ENCODE results near the gene SPI1.

SPI1 gene

GRCh38 chr11:47410370-47411264 is 32.3 kb upstream of the SPI1 start:
- peaks cover 28 to 41% of the 10 kb centered on the region in 2 donors for H3K4me1 Mint-ChIP-seq
- no peak for ATAC-seq (replicated peaks)
- H3K27ac Mint-ChIP-seq = peak overlapping the region; percentile 51
- H3K27me3 Mint-ChIP-seq = no peaks in the 10 kb centered on the region
- no peak for DNase-seq
- H3K9me3 Mint-ChIP-seq = no peaks in the 10 kb centered on the region
- H3K36me3 Mint-ChIP-seq = peaks cover 20 to 26% of the 10 kb centered on the region in 2 donors
- no peak overlapping the region for H3K4me3 Mint-ChIP-seq

- DNase-seq = no peak
- H3K27ac Mint-ChIP-seq = peak overlapping the region; percentile 96
- no peak for ATAC-seq (replicated peaks)
- H3K36me3 Mint-ChIP-seq = peaks cover 15 to 18% of the 10 kb centered on the region in 2 donors
- H3K27me3 Mint-ChIP-seq = no peaks in the 10 kb centered on the region
- peaks cover 28 to 41% of the 10 kb centered on the region in 2 donors for H3K4me1 Mint-ChIP-seq
- no peaks in the 10 kb centered on the region for H3K9me3 Mint-ChIP-seq
- peak overlapping the region; percentile 94 to 99 for H3K4me3 Mint-ChIP-seq
Observed at GRCh38 chr11:47409440-47410369, 31.4 kb upstream of the SPI1 start.

- H3K36me3 Mint-ChIP-seq = peaks cover 9 to 13% of the 10 kb centered on the region in 2 donors
- peak overlapping the region; percentile 94 to 99 for H3K4me3 Mint-ChIP-seq
- DNase-seq (no peak), ATAC-seq (replicated peaks) (peak in 1 of 2 donors; percentile 12)
- peaks cover 26 to 35% of the 10 kb centered on the region in 2 donors for H3K4me1 Mint-ChIP-seq
- H3K27me3 Mint-ChIP-seq = no peaks in the 10 kb centered on the region
- H3K27ac Mint-ChIP-seq = peak overlapping the region; percentile 96
- H3K9me3 Mint-ChIP-seq = no peaks in the 10 kb centered on the region
Observed at GRCh38 chr11:47408598-47409439, 30.5 kb upstream of the SPI1 start.

GRCh38 chr11:47407746-47408590 is 29.6 kb upstream of the SPI1 start, which contains the start of gene SLC39A13:
SLC39A13 (plus strand) TSS chr11:47408590; CDS start chr11:47410095, 1,505 bp downstream.
- Mint-ChIP-seq H3K4me1 (peaks cover 25 to 39% of the 10 kb centered on the region in 2 donors), H3K27ac (peak within 1 kb of the TSS; percentile 97), H3K4me3 (peak within 1 kb of the TSS; percentile 94 to 99), H3K27me3 (no peaks in the 10 kb centered on the region), H3K36me3 (peaks cover 2 to 5% of the 10 kb centered on the region in 2 donors), H3K9me3 (no peaks in the 10 kb centered on the region)
- peak; percentile 98 for DNase-seq
- peak; percentile 89 to 90 for ATAC-seq (replicated peaks)

- H3K9me3 Mint-ChIP-seq = no peaks in the 10 kb centered on the region
Observed at GRCh38 chr11:47406896-47407745, 28.8 kb upstream of the SPI1 start.

GRCh38 chr11:47403571-47403970 is 25.2 kb upstream of the SPI1 start:
- Mint-ChIP-seq H3K27me3 (no peaks in the 10 kb centered on the region), H3K4me1 (peaks cover 33 to 51% of the 10 kb centered on the region in 2 donors), H3K9me3 (no peaks in the 10 kb centered on the region), H3K27ac (no peak overlapping the region), H3K4me3 (no peak overlapping the region), H3K36me3 (no peaks in the 10 kb centered on the region)
- no peak for ATAC-seq (replicated peaks)
- DNase-seq = no peak

More at GRCh38 chr11:47406896-47407745, 28.8 kb upstream of the SPI1 start:
- Mint-ChIP-seq H3K4me1 (peaks cover 25 to 42% of the 10 kb centered on the region in 2 donors), H3K27ac (peak overlapping the region; percentile 97), H3K4me3 (peak overlapping the region; percentile 86 to 88), H3K27me3 (no peaks in the 10 kb centered on the region), H3K36me3 (peaks cover under 1 to 1% of the 10 kb centered on the region in 2 donors)
- DNase-seq = no peak
- ATAC-seq (replicated peaks) = no peak

GRCh38 chr11:47403135-47403534 is 24.8 kb upstream of the SPI1 start:
- no peak for ATAC-seq (replicated peaks)
- Mint-ChIP-seq H3K9me3 (no peaks in the 10 kb centered on the region), H3K27me3 (no peaks in the 10 kb centered on the region), H3K4me1 (peaks cover 37 to 55% of the 10 kb centered on the region in 2 donors), H3K4me3 (no peak overlapping the region), H3K27ac (peak overlapping the region; percentile 73), H3K36me3 (no peaks in the 10 kb centered on the region)
- DNase-seq = no peak

GRCh38 chr11:47400768-47401279 is 22.5 kb upstream of the SPI1 start:
- peak; percentile 79 to 81 for ATAC-seq (replicated peaks)
- Mint-ChIP-seq H3K9me3 (no peaks in the 10 kb centered on the region), H3K36me3 (no peaks in the 10 kb centered on the region)

GRCh38 chr11:47399860-47400767 is 21.8 kb upstream of the SPI1 start:
- H3K4me1 Mint-ChIP-seq = peaks cover 39 to 59% of the 10 kb centered on the region in 2 donors
- no peaks in the 10 kb centered on the region for H3K9me3 Mint-ChIP-seq
- ATAC-seq (replicated peaks) = peak; percentile 64 to 73
- no peak for DNase-seq
- H3K27me3 Mint-ChIP-seq = no peaks in the 10 kb centered on the region
- peak overlapping the region; percentile 78 to 86 for H3K4me3 Mint-ChIP-seq
- peak overlapping the region; percentile 96 for H3K27ac Mint-ChIP-seq
- no peaks in the 10 kb centered on the region for H3K36me3 Mint-ChIP-seq

More at GRCh38 chr11:47400768-47401279, 22.5 kb upstream of the SPI1 start:
- peak overlapping the region; percentile 96 for H3K27ac Mint-ChIP-seq
- peak overlapping the region; percentile 73 to 78 for H3K4me3 Mint-ChIP-seq
- no peaks in the 10 kb centered on the region for H3K27me3 Mint-ChIP-seq
- peaks cover 33 to 52% of the 10 kb centered on the region in 2 donors for H3K4me1 Mint-ChIP-seq
- DNase-seq = no peak

- ATAC-seq (replicated peaks) = no peak
- Mint-ChIP-seq H3K27ac (peak overlapping the region; percentile 73), H3K27me3 (no peaks in the 10 kb centered on the region)
Observed at GRCh38 chr11:47398551-47398950, 20.2 kb upstream of the SPI1 start.

GRCh38 chr11:47398011-47398410 is 19.7 kb upstream of the SPI1 start:
- no peak overlapping the region for H3K4me3 Mint-ChIP-seq
- H3K9me3 Mint-ChIP-seq = no peaks in the 10 kb centered on the region
- no peaks in the 10 kb centered on the region for H3K36me3 Mint-ChIP-seq
- ATAC-seq (replicated peaks) = no peak
- peaks cover 47 to 74% of the 10 kb centered on the region in 2 donors for H3K4me1 Mint-ChIP-seq
- H3K27ac Mint-ChIP-seq = peak overlapping the region; percentile 59
- no peak for DNase-seq
- no peaks in the 10 kb centered on the region for H3K27me3 Mint-ChIP-seq

More at GRCh38 chr11:47398551-47398950, 20.2 kb upstream of the SPI1 start:
- Mint-ChIP-seq H3K36me3 (no peaks in the 10 kb centered on the region), H3K4me3 (peak overlapping the region; percentile 44 to 56), H3K9me3 (no peaks in the 10 kb centered on the region), H3K4me1 (peaks cover 44 to 74% of the 10 kb centered on the region in 2 donors)
- DNase-seq = no peak

All from stimulated activated naive B cell treated with anti-CD40 and anti-IgM and Interleukin-4, amounts not matched to agents 10 μg/mL and 1 μg/mL and 100 μg/mL, for 72 hours (primary cell).